Dermis blood vessel endothelial cell (primary cell): ENCODE data around the gene ATF5. TPM values are rescaled to one million over a fixed set of nuclear protein-coding genes. Genes with fewer than 3 reads are reported as not detected.

Experiments
- DNase-seq: peaks from one replicate; pipeline ENCODE4 v3.0.0; 2010
- total RNA-seq: library from RNA; depleted of rRNA; stranded (reverse); fragments of >200 nt; gene quantifications from 2 replicates; pipeline ENCODE4 v1.2.3, GENCODE V29; 2014

The ATF5 gene
- total RNA-seq, 1 donor from 2014 or later = 3.2 TPM

- DNase-seq = no peak
Measured at GRCh38 chr19:49977076-49977475, 48.1 kb downstream of the ATF5 start.

GRCh38 chr19:49977881-49978280 is 48.9 kb downstream of the ATF5 start:
- DNase-seq = no peak

GRCh38 chr19:49978324-49978723 is 49.3 kb downstream of the ATF5 start:
- no peak for DNase-seq

GRCh38 chr19:49981603-49982593 is 52.9 kb downstream of the ATF5 start:
- DNase-seq = no peak

Other genes with a start within 250 kb of the ATF5 start
- gene ADM5, start 239.6 kb upstream of the ATF5 start, total RNA-seq = 0.70 and 1.5 TPM in 2 replicates
- 19.1 and 19.5 TPM in 2 replicates for gene CPT1C, start 238.1 kb upstream of the ATF5 start, total RNA-seq
- 0.17 TPM in 1 of 2 replicates, not detected in the other for gene TSKS, start 165.9 kb upstream of the ATF5 start, total RNA-seq
- 52.1 and 129 TPM in 2 replicates for gene AP2A1, start 162.2 kb upstream of the ATF5 start, total RNA-seq
- 19.2 and 22.4 TPM in 2 replicates for gene FUZ, start 115.9 kb upstream of the ATF5 start, total RNA-seq
- gene MED25, start 110.9 kb upstream of the ATF5 start, total RNA-seq = 13.4 and 34.4 TPM in 2 replicates
- gene PTOV1, start 78.0 kb upstream of the ATF5 start, total RNA-seq = 57.2 and 72.9 TPM in 2 replicates
- 44.3 and 60.4 TPM in 2 replicates for gene PNKP, start 61.6 kb upstream of the ATF5 start, total RNA-seq
- 9.9 and 13.0 TPM in 2 replicates for gene AKT1S1, start 51.9 kb upstream of the ATF5 start, total RNA-seq
- 7.5 and 13.8 TPM in 2 replicates for gene TBC1D17, start 51.5 kb upstream of the ATF5 start, total RNA-seq
- gene IL4I1, start 32.3 kb upstream of the ATF5 start, total RNA-seq = 2.1 and 3.6 TPM in 2 replicates
- gene NUP62, start 299 bp downstream of the ATF5 start, total RNA-seq = 28.4 and 47.0 TPM in 2 replicates
- gene SIGLEC11, start 32.0 kb downstream of the ATF5 start, total RNA-seq = not detected in 2 replicates
- gene VRK3, start 96.2 kb downstream of the ATF5 start, total RNA-seq = 23.9 and 25.5 TPM in 2 replicates
- gene ZNF473, start 96.8 kb downstream of the ATF5 start, total RNA-seq = 6.9 and 12.3 TPM in 2 replicates
- not detected in 2 replicates for gene IZUMO2, start 234.1 kb downstream of the ATF5 start, total RNA-seq